GM18502 (cell line): ENCODE measurements around the gene MAST4.

Experiments
- ATAC-seq: cut with Tn5 transposase; IDR thresholded peaks from one replicate; pipeline ENCODE4 v1.9.1; 2021; ENCODE audit warnings: mild to moderate bottlenecking; ENCODE audit not compliant: unreplicated experiment, poor library complexity

The MAST4 gene

GRCh38 chr5:66828046-66828547 is 231.9 kb downstream of the MAST4 start:
- ATAC-seq: peak; percentile 28

- ATAC-seq: peak; percentile 89
Observed at GRCh38 chr5:66828548-66829357, 232.6 kb downstream of the MAST4 start.

- ATAC-seq: no peak
Observed at GRCh38 chr5:66829358-66829674, 233.1 kb downstream of the MAST4 start.

GRCh38 chr5:66829826-66830225 is 233.6 kb downstream of the MAST4 start:
- no peak for ATAC-seq

GRCh38 chr5:66830636-66831035 is 234.4 kb downstream of the MAST4 start:
- ATAC-seq: no peak

GRCh38 chr5:66839636-66840185 is 243.5 kb downstream of the MAST4 start:
- ATAC-seq: no peak

- ATAC-seq: peak; percentile 100
Observed at GRCh38 chr5:66840511-66841013, 244.4 kb downstream of the MAST4 start.

GRCh38 chr5:66841264-66841663 is 245.1 kb downstream of the MAST4 start:
- ATAC-seq: no peak

GRCh38 chr5:66842540-66842939 is 246.3 kb downstream of the MAST4 start:
- ATAC-seq: no peak

- no peak for ATAC-seq
Observed at GRCh38 chr5:66843065-66843464, 246.9 kb downstream of the MAST4 start.

- no peak for ATAC-seq
Observed at GRCh38 chr5:66848749-66849641, 252.8 kb downstream of the MAST4 start.

GRCh38 chr5:66849803-66850202 is 253.6 kb downstream of the MAST4 start:
- no peak for ATAC-seq

- no peak for ATAC-seq
Observed at GRCh38 chr5:66850354-66851075, 254.3 kb downstream of the MAST4 start.

GRCh38 chr5:66851306-66851705 is 255.1 kb downstream of the MAST4 start:
- no peak for ATAC-seq

GRCh38 chr5:66854416-66854815 is 258.2 kb downstream of the MAST4 start:
- ATAC-seq: no peak

GRCh38 chr5:66856041-66856805 is 260.0 kb downstream of the MAST4 start:
- ATAC-seq: no peak

- no peak for ATAC-seq
Observed at GRCh38 chr5:66859526-66859925, 263.3 kb downstream of the MAST4 start.

GRCh38 chr5:66860199-66860975 is 264.2 kb downstream of the MAST4 start:
- no peak for ATAC-seq

- no peak for ATAC-seq
Observed at GRCh38 chr5:66861402-66861801, 265.2 kb downstream of the MAST4 start.
